Left ventricle myocardium superior (tissue), 1 donor: Measurements from ENCODE around the gene UVRAG. TPM values are rescaled to one million over a fixed set of nuclear protein-coding genes. Genes with fewer than 3 reads are reported as not detected.
"Not testable (repeated sequence)": the region's sequence is repeated elsewhere in the genome, so short reads cannot be mapped to it uniquely, and the experiment has no call there.

Experiments
- ATAC-seq: fragments of 200-7000 bp; cut with Tn5 transposase; one replicate; pipeline ENCODE4 v1.9.1; 2020; ENCODE audit warnings: mild to moderate bottlenecking, moderate library complexity
- DNase-seq: peaks from one replicate; pipeline ENCODE4 v3.0.0-alpha.2; 2020
- intact Hi-C: fragments of 100-400 bp; cut with micrococcal nuclease; formaldehyde crosslinking; loops from one replicate; pipeline ENCODE4 v1.11.0; 2022
- total RNA-seq: library from RNA; stranded (reverse); fragmentation: NEBNext Ultra II Directional; extraction: Animal tissue kit (Norgen Biotek cat#: 25700); gene quantifications from one replicate; pipeline ENCODE4 v1.2.1, GENCODE V29; 2021
- donor health status: DM: no; HTN: yes; CAD: no; lungs with severe emphysema.

UVRAG gene
- total RNA-seq, 1 donor from 2014 or later: 14.9 TPM

GRCh38 chr11:76026862-76027261, 211.9 kb downstream of the UVRAG start:
- intact Hi-C loops: no loop called here
- DNase-seq: no peak
- no peak for ATAC-seq

DNA sequence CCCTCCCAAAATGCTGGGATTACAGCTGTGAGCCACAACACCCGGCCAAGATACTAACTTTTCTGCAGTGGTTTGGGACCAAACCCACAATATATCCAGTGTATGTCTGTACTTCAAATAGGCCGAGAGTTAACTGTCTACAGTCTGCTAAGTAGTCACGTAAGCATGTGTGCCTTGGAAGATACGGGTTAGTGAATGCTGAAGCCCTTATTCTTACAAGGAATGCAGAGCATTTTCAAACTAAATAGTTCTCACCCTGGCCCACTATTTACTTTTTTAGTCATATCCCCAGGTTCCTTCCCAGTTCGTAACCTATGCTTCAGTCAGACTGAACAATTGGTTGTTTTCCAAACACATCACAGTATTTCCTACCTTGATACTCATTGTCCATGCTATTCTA, 215.3 kb downstream of the UVRAG start:
- no peak for ATAC-seq
- intact Hi-C loops: no loop called here

DNA sequence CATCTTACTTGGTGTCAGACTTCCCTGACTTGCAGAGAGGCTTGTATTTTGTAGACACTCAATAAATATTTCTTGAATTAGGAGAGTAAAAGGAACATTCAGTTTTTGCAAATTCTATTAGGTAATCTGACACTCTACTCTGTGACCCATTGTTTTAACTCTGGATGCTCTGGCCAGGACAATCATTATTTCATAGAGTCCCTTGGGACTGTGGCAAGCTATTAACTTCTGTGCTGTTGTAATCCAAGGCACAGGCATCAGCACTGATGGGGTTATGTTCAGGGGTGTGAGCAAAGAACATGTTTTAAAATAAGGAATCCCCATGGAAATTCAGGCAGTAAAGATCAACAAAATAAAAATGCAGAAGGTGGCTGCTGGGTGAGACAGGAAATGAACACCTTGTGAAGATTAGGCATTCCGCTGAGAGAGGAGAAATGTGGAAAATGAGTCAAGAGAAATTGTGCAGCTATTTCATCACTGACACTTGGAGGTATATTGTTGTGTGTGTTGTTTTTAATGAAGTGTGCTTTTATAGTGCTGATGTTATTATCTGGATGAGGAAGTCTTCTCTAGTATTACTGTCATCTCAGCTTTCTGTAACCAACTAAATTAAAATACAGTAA, 216.1 kb downstream of the UVRAG start:
- ATAC-seq: peak; percentile 63
- no peak for DNase-seq
- intact Hi-C loops: no loop called here

More for the DNA sequence above, 215.3 kb downstream of the UVRAG start:
- DNase-seq: no peak

DNA sequence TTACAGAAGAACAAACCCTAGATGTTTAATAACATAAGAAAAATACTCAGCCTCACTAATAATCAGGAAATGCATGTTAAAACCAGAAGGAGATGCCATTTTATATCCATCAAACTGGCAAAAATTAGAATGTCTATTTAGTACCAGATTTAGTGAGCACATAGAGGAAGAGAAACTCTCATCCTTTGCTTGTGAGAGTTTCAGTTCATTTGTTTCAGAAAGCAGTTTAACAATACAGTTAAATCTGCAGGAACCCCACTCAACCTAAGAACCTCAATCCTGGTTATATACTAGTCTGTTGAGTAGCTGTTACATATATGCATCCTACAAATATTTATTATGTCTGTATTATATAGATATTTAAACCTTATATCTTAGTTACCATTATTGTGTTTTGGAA, 218.7 kb downstream of the UVRAG start:
- intact Hi-C loops: no loop called here
- DNase-seq (no peak), ATAC-seq (no peak)

GRCh38 chr11:76035020-76035419, 220.0 kb downstream of the UVRAG start:
- DNase-seq (no peak), ATAC-seq (no peak)
- intact Hi-C loops: no loop called here

- intact Hi-C loops: no loop called here
- ATAC-seq: no peak
These were observed 223.6 kb downstream of the UVRAG start for GRCh38 chr11:76038608-76039007.

DNA sequence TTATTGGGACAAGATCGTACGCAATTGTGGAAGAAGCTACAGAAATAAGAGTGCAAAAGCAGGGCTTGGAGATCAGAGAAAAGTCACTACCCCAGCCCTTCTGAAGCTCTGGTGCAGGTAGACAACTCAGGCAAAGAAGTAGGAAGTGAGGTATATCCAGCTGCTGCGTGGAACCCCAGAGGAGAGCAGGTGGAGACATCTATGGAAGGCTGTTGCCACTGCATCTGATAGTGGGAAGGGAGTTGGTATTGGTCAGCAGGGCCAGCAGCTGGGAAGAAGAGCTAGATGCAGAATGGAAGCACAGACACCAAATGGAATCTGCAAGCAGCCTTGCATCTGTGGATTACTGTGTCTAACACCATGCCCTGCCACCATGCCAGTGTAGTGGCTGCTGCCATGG, 226.2 kb downstream of the UVRAG start:
- ATAC-seq (no peak), DNase-seq (no peak)
- intact Hi-C loops: no loop called here

More at GRCh38 chr11:76038608-76039007, 223.6 kb downstream of the UVRAG start:
- no peak for DNase-seq

DNA sequence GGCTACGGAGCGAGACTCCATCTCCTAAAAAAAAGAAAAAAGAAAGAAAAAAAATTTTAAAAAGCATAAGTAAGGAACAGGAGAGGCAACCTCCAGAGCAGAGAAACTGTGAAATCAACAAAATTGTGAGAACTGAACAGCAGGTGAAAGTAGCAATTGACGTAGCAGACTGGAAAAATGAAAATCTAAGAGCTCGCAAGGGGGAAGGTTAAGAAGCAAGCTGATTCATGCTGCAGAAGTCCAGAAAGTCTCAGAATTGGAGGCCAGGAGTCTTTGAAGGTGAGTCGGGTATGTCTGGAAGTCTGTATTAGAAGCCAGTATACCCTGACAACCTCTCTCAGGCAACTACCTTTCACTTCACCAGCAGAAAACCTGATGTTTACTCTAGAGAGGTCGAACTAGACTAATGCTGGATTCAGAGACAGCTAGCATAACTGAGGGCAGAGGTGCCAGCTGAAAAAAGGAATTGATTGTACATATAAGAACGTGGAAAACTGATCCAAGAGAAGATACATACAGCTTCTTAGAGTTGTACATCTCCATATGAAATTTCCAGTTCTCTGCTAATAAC, 229.8 kb downstream of the UVRAG start:
- no peak for DNase-seq
- intact Hi-C loops: no loop called here
- no peak for ATAC-seq

GRCh38 chr11:76047231-76047630, 232.2 kb downstream of the UVRAG start:
- ATAC-seq: no peak
- intact Hi-C loops: no loop called here
- DNase-seq: no peak

- ATAC-seq (no peak), DNase-seq (no peak)
- intact Hi-C loops: no loop called here
These were observed 232.8 kb downstream of the UVRAG start for GRCh38 chr11:76047766-76048165.

DNA sequence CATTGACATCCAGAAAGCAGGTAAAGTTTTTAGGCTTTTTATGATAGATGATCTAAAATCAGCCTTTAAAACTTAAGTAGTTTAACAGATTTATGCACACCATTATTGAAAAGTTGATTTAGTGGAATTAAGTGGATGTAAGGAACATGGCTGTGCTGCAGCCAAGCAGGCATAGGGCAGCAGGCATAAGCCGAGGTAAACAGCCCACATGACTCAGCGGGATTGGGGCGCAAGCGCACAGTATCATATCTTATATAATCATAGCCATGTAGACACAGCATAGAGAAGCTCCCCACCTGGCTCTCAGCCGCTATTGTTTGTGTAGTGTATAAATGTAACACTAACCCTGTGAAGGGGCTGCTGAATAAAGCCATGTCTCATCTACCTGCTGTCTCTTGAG, 233.8 kb downstream of the UVRAG start:
- intact Hi-C loops: no loop called here
- no peak for ATAC-seq
- DNase-seq: no peak

GRCh38 chr11:76049511-76049910, 234.5 kb downstream of the UVRAG start:
- ATAC-seq (no peak), DNase-seq (no peak)
- intact Hi-C loops: no loop called here

GRCh38 chr11:76051937-76052336, 236.9 kb downstream of the UVRAG start:
- DNase-seq (no peak), ATAC-seq (no peak)
- intact Hi-C loops: no loop called here

DNA sequence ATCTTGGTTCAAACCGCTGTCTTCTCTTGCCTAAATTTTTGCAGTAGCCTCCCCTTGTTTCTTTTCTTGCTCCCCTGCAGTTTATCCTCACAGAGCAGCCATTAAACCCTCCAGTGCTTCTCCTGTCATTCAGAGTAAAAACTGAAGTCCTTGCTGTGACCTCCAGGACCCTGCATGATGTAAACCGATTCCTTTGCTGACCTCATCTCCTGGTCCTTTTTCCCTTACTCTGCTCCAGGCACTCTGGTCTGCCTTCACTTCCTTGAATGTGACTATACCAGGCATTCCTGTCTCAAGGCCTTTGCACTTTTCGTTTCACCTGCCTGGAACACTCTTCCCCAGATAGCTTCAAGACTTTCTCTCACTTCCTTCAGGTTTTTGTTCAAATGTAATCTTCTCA, 239.3 kb downstream of the UVRAG start:
- DNase-seq (no peak), ATAC-seq (no peak)
- intact Hi-C loops: no loop called here

GRCh38 chr11:76056876-76057275, 241.9 kb downstream of the UVRAG start:
- intact Hi-C loops: no loop called here
- ATAC-seq: no peak
- DNase-seq: no peak

DNA sequence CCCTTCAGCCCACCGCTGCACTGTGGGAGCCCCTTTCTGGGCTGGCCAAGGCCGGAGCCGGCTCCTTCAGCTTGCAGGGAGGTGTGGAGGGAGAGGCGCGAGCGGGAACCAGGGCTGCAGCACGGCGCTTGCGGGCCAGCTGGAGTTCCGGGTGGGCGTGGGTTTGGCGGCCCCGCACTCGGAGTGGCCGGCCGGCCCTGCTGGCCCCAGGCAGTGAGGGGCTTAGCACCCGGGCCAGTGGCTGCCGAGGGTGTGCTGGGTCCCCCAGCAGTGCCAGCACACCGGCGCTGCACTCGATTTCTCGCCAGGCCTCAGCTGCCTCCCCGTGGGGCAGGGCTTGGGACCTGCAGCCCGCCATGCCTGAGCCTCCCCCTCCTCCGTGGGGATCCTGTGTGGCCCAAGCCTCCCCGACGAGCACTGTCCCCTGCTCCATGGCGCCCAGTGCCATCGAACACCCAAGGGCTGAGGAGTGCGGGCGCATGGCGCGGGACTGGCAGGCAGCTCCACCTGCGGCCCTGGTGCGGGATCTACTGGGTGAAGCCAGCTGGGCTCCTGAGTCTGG, 245.5 kb downstream of the UVRAG start:
- ATAC-seq, intact Hi-C loops, DNase-seq: not testable (repeated sequence)

DNA sequence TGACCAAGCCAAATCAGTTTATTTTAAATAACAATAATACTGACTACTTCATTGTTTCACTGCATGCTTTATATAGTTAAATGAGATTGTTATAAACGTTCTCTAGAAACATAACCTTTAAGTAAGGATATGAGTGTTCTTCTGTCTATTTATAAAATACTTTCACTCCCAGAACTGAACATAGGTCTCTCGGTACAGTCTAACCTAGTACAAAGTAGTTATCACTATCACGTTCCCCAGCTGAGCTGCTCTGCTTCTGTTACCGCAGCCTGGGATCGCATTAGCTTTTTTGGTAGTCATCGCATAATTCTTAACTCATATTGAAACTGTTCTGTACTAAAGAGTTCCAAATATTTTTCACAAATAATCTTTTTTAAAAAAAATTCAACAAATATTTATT, 247.7 kb downstream of the UVRAG start:
- intact Hi-C loops: no loop called here
- ATAC-seq: peak; percentile 82
- no peak for DNase-seq

DNA sequence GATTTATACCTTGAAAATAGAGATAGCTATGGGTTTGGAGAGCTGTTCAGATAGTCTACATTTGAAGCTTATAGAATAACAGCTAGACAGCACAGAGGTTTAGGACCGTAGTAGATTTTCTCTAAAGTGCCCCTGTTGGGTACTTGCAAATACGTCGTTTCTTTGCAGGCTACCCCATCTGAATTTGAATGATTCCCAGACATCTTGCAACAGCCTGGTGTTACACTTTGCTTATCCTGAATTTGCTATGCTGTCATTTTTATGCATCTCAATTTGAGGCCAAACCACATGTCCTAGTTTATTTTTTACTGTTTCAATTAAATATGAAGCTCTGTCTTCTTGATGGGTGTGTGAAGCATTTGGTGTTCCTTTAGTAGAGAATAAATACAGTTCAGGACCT, 249.2 kb downstream of the UVRAG start:
- intact Hi-C loops: no loop called here
- DNase-seq: no peak
- ATAC-seq: no peak

- intact Hi-C loops: no loop called here
- ATAC-seq: no peak
- DNase-seq: no peak
These were observed 252.1 kb downstream of the UVRAG start for GRCh38 chr11:76067099-76067498.

DNA sequence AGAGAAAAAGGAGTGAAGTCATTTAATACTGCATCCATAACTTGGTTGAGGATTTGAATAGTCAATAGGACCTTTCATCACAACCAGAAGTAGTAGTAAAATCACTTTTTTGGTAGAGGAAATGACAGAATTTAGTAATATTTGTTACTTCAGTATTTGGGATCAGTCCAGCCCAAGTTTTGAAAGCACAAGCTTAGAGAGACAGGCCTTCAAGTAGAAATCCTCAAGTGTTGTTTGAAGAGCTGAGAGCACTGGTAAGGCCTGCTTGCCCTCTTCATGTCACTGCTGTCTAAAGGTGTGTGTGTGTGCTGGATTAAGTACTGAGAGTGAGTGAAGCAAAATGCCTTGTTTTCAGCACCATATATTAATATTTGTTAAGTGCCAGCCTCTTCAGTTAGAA, 254.0 kb downstream of the UVRAG start:
- no peak for ATAC-seq
- intact Hi-C loops: no loop called here
- no peak for DNase-seq

- no peak for ATAC-seq
- intact Hi-C loops: no loop called here
- DNase-seq: no peak
These were observed 256.1 kb downstream of the UVRAG start for GRCh38 chr11:76071090-76071489.
